GM12878 (cell line): ENCODE data around the gene HERC2. TPM values are rescaled to one million over a fixed set of nuclear protein-coding genes. Genes with fewer than 3 reads are reported as not detected.

Experiments used
- ATAC-seq: fragments of 200-7000 bp; cut with Tn5 transposase; 3 replicates; pipeline ENCODE4 v1.9.1; 2020; ENCODE audit warnings: mild to moderate bottlenecking, moderate library complexity
- BruUV-seq: library from RNA; stranded (reverse); fragments of 400-500 nt; replicated peaks from 2 replicates; lab custom pipeline; 2021; lab: Mats Ljungman, UMichigan
- CTCF ChIA-PET: fragments of 300-600 bp; sonication (Branson Sonifier 250); formaldehyde crosslinking; extraction: SDS; loops from one replicate; lab custom pipeline; 2021; ENCODE audit warnings: inconsistent platforms; lab: Yijun Ruan, JAX
- POLR2A ChIA-PET: fragments of 350-600 bp; formaldehyde crosslinking; extraction: SDS; loops from one replicate; lab custom pipeline; 2021; ENCODE audit warnings: inconsistent platforms; lab: Charles Lee
- RAD21 ChIA-PET: fragments of 300-600 bp; sonication (Branson Sonifier 250); formaldehyde crosslinking; loops from one replicate; lab custom pipeline; 2023; ENCODE audit warnings: antibody characterized with exemption; ENCODE audit not compliant: unreplicated experiment; lab: Charles Lee
- SMC1A ChIA-PET: fragments of 300-600 bp; sonication (Branson Sonifier 250); formaldehyde crosslinking; loops from one replicate; lab custom pipeline; 2023; ENCODE audit not compliant: unreplicated experiment, uncharacterized antibody; lab: Charles Lee
- DNase-seq: peaks from one replicate; pipeline ENCODE4 v3.0.0-alpha.2; 2011; ENCODE audit warnings: low read depth, low spot score
- FAIRE-seq: peaks from 3 replicates; lab custom pipeline; 2011; peaks lifted over from hg19 to GRCh38; lab: Jason Lieb, UNC
- H2AFZ ChIP-seq: 2 replicates; pipeline ENCODE4 v1.6.0; 2011; ENCODE audit warnings: low read depth, low read length, control low read depth; ENCODE audit not compliant: control insufficient read depth
- H3K27ac ChIP-seq: 2 replicates; pipeline ENCODE4 v1.5.1; 2011; ENCODE audit warnings: control low read depth; ENCODE audit not compliant: control insufficient read depth, insufficient read depth
- H3K27me3 ChIP-seq, 2 experiments: replicated peaks in 1 of 2; 2 replicates each; pipeline versions ENCODE4 v1.6.0 to v1.6.1; 2011; ENCODE audit warnings: low read length in 1 of 2; ENCODE audit not compliant: control insufficient read depth in 2 of 2, insufficient read depth in 2 of 2
- H3K36me3 ChIP-seq, 2 experiments: 2 replicates each; pipeline ENCODE4 v1.5.1; 2011; ENCODE audit warnings: low read length in 1 of 2; ENCODE audit not compliant: control insufficient read depth in 2 of 2, insufficient read depth in 2 of 2
- H3K4me1 ChIP-seq: 2 replicates; pipeline ENCODE4 v1.6.1; 2011; ENCODE audit warnings: mild to moderate bottlenecking, low read length, moderate library complexity, mixed read lengths; ENCODE audit not compliant: control insufficient read depth, insufficient read depth
- H3K4me2 ChIP-seq: 2 replicates; pipeline ENCODE4 v1.6.0; 2011; ENCODE audit warnings: control low read depth; ENCODE audit not compliant: control insufficient read depth, insufficient read depth
- H3K4me3 ChIP-seq: fragments of 200-600 bp; sonication (generic); 2 replicates; pipeline ENCODE4 v1.5.1; 2016
- H3K79me2 ChIP-seq: 2 replicates; pipeline ENCODE4 v1.6.0; 2011; ENCODE audit warnings: low read length; ENCODE audit not compliant: control insufficient read depth, insufficient read depth
- H3K9ac ChIP-seq: 2 replicates; pipeline ENCODE4 v1.8.0; 2011; ENCODE audit warnings: low read length, control low read depth, mixed read lengths; ENCODE audit not compliant: control insufficient read depth, insufficient read depth
- H3K9me3 ChIP-seq: replicated peaks from 3 replicates; pipeline ENCODE4 v1.5.1; 2011; ENCODE audit warnings: mild to moderate bottlenecking, low read length; ENCODE audit not compliant: control insufficient read depth, insufficient read depth
- H4K20me1 ChIP-seq: 2 replicates; pipeline ENCODE4 v1.6.0; 2011; ENCODE audit not compliant: control insufficient read depth, insufficient read depth
- EP300 ChIP-seq, 2 experiments: fragments of 150-350 bp in 1 of 2; IDR thresholded peaks; 2 replicates each; pipeline ENCODE4 v1.6.1; 2011 to 2012; ENCODE audit warnings: low read depth in 2 of 2, low read length in 2 of 2, borderline replicate concordance in 1 of 2, improper control_type of control experiment in 1 of 2, inconsistent platforms in 1 of 2; ENCODE audit not compliant: control insufficient read depth in 1 of 2
- JUND ChIP-seq: IDR thresholded peaks from 2 replicates; pipeline ENCODE4 v1.6.1; 2012; ENCODE audit warnings: low read depth, mild to moderate bottlenecking, low read length, improper control_type of control experiment, moderate library complexity
- MYC ChIP-seq: IDR thresholded peaks from 2 replicates; pipeline ENCODE4 v1.6.1; 2011; ENCODE audit warnings: mild to moderate bottlenecking, low read length, moderate library complexity, inconsistent platforms; ENCODE audit not compliant: insufficient read depth, insufficient replicate concordance, insufficient read length, severe bottlenecking
- NFYA ChIP-seq: IDR thresholded peaks from 2 replicates; pipeline ENCODE4 v1.6.1; 2011; ENCODE audit warnings: low read depth, mild to moderate bottlenecking, low read length, improper control_type of control experiment, borderline replicate concordance
- PAX5 ChIP-seq: IDR thresholded peaks from 2 replicates; pipeline ENCODE4 v1.6.1; 2011; ENCODE audit warnings: low read depth, low read length, borderline replicate concordance
- POLR2AphosphoS2 ChIP-seq: IDR thresholded peaks from 2 replicates; pipeline ENCODE4 v1.6.1; 2011; ENCODE audit warnings: low read depth, mild to moderate bottlenecking, low read length, improper control_type of control experiment, moderate library complexity
- SPI1 ChIP-seq: IDR thresholded peaks from 2 replicates; pipeline ENCODE4 v1.6.1; 2011; ENCODE audit warnings: low read depth, mild to moderate bottlenecking, low read length, moderate library complexity, borderline replicate concordance; ENCODE audit not compliant: insufficient read depth
- WGBS: methylation state at CpG from one replicate; pipeline ENCODE4 v1.1.6; 2016; ENCODE audit warnings: low lambda C conversion rate; ENCODE audit not compliant: insufficient replicate concordance, insufficient coverage; ENCODE audit errors: missing lambda C conversion rate; 5-methylcytosine and 5-hydroxymethylcytosine counted together
- in situ Hi-C: fragments of 300-500 bp; cut with MboI; formaldehyde crosslinking; loops from 9 replicates; pipeline ENCODE4 v1.14.3; 2018; ENCODE audit warnings: mixed read lengths
- intact Hi-C: fragments of 100-400 bp; cut with micrococcal nuclease; formaldehyde crosslinking; loops from one replicate; pipeline ENCODE4 v1.14.2; 2022; ENCODE audit not compliant: unreplicated experiment
- polyA plus RNA-seq, 11 experiments: library from polyadenylated mRNA; depleted of rRNA in 4 of 11; unstranded in 6 of 11; stranded (reverse) in 5 of 11; fragments of >200 nt; fragmentation: Nextera tagmentation in 4 of 11; fragmentation: Illumina TruSeq in 1 of 11; extraction: Ambion mirVana in 4 of 11; extraction: Trizol in 1 of 11; gene quantifications; 1 replicate in 1 of 11; 2 replicates in 10 of 11; pipeline versions ENCODE4 v1.2.1 to v1.2.3, GENCODE V29; 2011 to 2016; ENCODE audit warnings: inconsistent platforms in 2 of 11, missing spikeins in 2 of 11, low read depth in 1 of 11
- total RNA-seq, 4 experiments: library from RNA; depleted of rRNA in 3 of 4; stranded (reverse); fragments of >200 nt in 3 of 4; fragmentation: Illumina TruSeq in 1 of 4; extraction: Trizol in 1 of 4; gene quantifications; 2 replicates each; pipeline versions ENCODE4 v1.2.1 to v1.2.3, GENCODE V29; 2013 to 2021

The HERC2 gene
- total and polyA plus RNA-seq, 10 of the 15 experiments (the other 5 are each of a cell fraction or from before 2014, with no cell fraction given), result 6.1 to 39.0 (median 24.0) TPM

DNA sequence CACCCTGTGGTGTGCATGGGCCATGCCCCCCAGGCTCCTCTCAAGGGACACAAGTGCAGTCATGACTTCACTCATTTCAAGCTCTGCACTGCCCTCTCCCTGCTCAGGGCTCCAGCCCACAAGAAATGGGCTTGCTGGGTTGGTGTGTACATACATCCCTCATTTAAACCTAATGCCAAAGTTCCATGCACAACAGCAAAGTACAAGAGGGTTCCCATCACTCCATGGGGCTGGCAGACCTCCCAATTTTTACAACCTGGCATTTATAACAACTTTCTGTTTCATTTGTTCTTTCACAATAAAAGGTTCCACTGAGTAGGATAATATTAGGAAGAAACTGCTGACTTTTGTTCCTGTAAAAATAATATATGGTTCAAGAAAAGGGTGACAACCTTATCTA, 54.3 kb downstream of the HERC2 start:
- H3K4me3 ChIP-seq, result no peak overlapping the region
- no peaks in the 10 kb centered on the region for H3K27me3 ChIP-seq
- no peaks in the 10 kb centered on the region for H4K20me1 ChIP-seq
- H3K79me2 ChIP-seq, result no peaks in the 10 kb centered on the region
- no peaks in the 10 kb centered on the region; the same call in 1 of the 2 replicates for H3K4me1 ChIP-seq
- no peak overlapping the region for H2AFZ ChIP-seq
- H3K9me3 ChIP-seq, result no peaks in the 10 kb centered on the region
- no peak overlapping the region for H3K4me2 ChIP-seq
- intact Hi-C loops (no loop called here), in situ Hi-C loops (no loop called here)
- H3K36me3 ChIP-seq, result peaks cover 14 to 15% of the 10 kb centered on the region in 2 experiments
- H3K27ac ChIP-seq, result no peak overlapping the region
- ChIA-PET CTCF (no interaction called here), POLR2A (no interaction called here), SMC1A (no interaction called here), RAD21 (no interaction called here)
- BruUV-seq, result no TSS peak
- TF ChIP-seq EP300 (IDR thresholded peaks at IDR 0.05; ENCODE audit: borderline replicate concordance in 1 of 2, control insufficient read depth in 1 of 2, low read depth in 2 of 2, low read length in 2 of 2) (no peak), JUND (no peak), NFYA (no peak)
- no peak for DNase-seq
- FAIRE-seq, result no peak
- ATAC-seq, result no peak
- no peak overlapping the region for H3K9ac ChIP-seq

DNA sequence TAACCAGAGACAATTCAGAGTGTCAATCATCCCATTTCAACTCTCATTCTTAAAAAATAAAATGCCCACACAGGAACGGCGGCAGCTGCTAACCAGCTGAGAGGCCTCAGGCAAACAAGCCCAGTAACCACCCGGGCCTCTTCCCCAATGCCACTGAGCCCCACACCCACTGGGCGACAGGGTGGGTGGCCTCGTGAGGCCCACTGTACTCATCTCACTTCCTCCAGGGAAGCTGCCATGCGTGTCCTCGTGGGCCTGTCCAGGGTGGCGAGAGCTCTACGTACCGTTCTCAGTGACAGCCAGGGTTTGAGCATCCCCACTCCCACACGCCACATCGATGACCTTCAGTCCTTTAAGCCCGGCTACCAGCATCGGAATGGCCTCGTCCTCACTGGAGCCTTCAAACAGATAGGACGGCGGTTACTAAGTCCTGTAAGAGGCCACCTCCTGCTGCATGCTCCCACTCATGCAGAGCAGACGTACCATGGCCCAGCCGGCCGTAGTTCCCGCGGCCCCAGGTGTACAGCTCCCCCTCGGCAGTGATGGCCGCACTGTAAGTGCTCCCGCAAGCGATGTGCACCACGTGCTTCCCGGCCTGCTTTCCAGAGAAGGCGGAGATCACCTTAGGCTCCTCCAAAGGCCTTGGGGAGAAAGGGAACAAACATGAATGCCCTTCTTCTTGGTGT, 56.5 kb downstream of the HERC2 start:
- Histone ChIP-seq H3K36me3 (peaks cover 14% of the 10 kb centered on the region in 2 experiments), H3K4me3 (no peak overlapping the region), H3K9me3 (no peaks in the 10 kb centered on the region), H3K4me2 (no peak overlapping the region), H2AFZ (no peak overlapping the region), H3K27me3 (no peaks in the 10 kb centered on the region), H3K79me2 (no peaks in the 10 kb centered on the region), H3K4me1 (no peaks in the 10 kb centered on the region; the same call in 1 of the 2 replicates), H3K9ac (no peak overlapping the region), H3K27ac (peak overlapping the region; percentile 20), H4K20me1 (no peaks in the 10 kb centered on the region)
- intact Hi-C loops, result no loop called here
- in situ Hi-C loops, result no loop called here
- ATAC-seq (peak; percentile 75), FAIRE-seq (no peak), DNase-seq (no peak)
- POLR2A ChIA-PET, result no interaction called here
- no TSS peak for BruUV-seq
- SMC1A ChIA-PET, result no interaction called here
- peak; percentile 91 for TF ChIP-seq PAX5
- TF ChIP-seq MYC, result no peak
- TF ChIP-seq POLR2AphosphoS2, result no peak
- TF ChIP-seq SPI1, result peak; percentile 52; the same call in 1 of the 2 replicates
- RAD21 ChIA-PET, result no interaction called here
- WGBS, result 65% methylated on average over 29 of the region's 29 CpGs
- CTCF ChIA-PET, result no interaction called here
